WI38 (cell line): ENCODE data around the gene LYZ.

Experiments used
- H3K4me3 ChIP-seq: 2 replicates; pipeline ENCODE4 v1.5.1; 2011; ENCODE audit warnings: low read depth, mild to moderate bottlenecking, control low read depth, low read length
- CTCF ChIP-seq: IDR thresholded peaks from 2 replicates; pipeline ENCODE4 v1.5.1; 2012; ENCODE audit warnings: low read depth, mild to moderate bottlenecking, control low read depth, low read length

Gene LYZ

GRCh38 chr12:69331909-69332684, 16.1 kb upstream of the LYZ start:
- no peak overlapping the region for H3K4me3 ChIP-seq
- TF ChIP-seq CTCF, result no peak

- TF ChIP-seq CTCF, result no peak
- H3K4me3 ChIP-seq, result no peak overlapping the region
Observed at GRCh38 chr12:69332815-69333358, 15.3 kb upstream of the LYZ start.

GRCh38 chr12:69334158-69334557, 14.0 kb upstream of the LYZ start:
- no peak overlapping the region for H3K4me3 ChIP-seq
- no peak for TF ChIP-seq CTCF

GRCh38 chr12:69337311-69338090, 10.7 kb upstream of the LYZ start:
- TF ChIP-seq CTCF, result no peak

GRCh38 chr12:69338120-69338859, 9.9 kb upstream of the LYZ start:
- no peak overlapping the region for H3K4me3 ChIP-seq
- no peak for TF ChIP-seq CTCF

More at GRCh38 chr12:69337311-69338090, 10.7 kb upstream of the LYZ start:
- no peak overlapping the region for H3K4me3 ChIP-seq

GRCh38 chr12:69338936-69339335, 9.2 kb upstream of the LYZ start:
- no peak overlapping the region for H3K4me3 ChIP-seq
- no peak for TF ChIP-seq CTCF
